D341Med (cell line): ENCODE data around the gene FAM3A.
"Not testable (repeated sequence)": the region's sequence is repeated elsewhere in the genome, so short reads cannot be mapped to it uniquely, and the experiment has no call there.

Experiments used
- DNase-seq: peaks from one replicate; pipeline ENCODE4 v3.0.0; 2012; ENCODE audit warnings: low spot score

FAM3A gene

DNA sequence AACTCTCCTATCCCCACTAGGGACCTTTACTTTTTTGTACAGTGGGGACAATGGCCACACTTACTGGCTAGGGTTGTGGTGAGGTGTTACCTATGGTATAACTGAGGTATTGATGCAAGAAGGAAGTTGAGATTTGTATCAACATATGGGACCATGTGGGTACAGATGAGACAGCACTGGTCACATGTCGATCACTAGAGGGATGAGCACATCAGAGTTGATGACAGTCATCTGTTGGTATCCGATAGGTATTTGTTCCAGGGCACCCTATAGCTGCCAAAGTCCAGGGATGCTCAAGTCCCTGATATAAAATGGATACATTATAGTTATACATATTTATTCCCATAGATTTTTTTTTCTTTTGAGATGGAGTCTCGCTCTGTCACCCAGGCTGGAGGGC lies 13.0 kb downstream of the FAM3A start:
- DNase-seq, result no peak

DNA sequence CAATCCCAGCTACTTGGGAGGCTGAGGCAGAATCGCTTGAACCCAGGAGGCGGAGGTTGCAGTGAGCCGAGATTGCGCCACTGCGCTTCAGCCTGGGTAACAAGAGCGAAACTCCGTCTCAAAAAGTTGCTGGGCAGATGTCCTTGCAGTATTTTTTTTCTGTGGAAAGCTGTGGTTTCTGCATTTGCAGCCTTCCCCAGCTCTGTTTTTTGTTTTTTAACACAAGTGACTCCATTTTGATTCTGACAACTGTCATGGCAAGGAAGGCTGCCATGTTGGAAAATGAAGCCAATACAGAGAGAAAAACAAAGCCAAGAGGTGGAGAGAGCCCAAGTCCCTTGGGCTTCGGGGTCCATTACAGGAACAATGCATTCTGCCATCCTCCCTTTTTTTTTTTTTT lies 13.9 kb downstream of the FAM3A start:
- DNase-seq, result no peak

DNA sequence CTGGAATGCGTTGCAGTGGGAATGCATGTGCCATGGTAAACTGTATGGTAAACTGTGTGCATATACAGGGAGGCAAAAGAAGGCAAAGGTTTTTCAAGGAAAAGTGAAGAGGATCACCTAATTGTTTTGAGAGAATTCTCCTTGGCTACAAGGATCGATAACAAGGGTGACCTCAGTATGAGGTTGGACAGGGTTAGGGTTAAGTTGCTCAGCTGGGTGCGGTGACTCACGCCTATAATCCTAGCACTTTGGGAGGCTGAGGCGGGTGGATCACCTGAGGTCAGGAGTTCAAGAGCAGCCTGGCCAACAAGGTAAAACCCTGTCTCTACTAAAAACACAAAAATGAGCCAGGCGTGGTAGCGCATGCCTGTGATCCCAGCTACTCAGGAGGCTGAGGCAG lies 14.6 kb downstream of the FAM3A start:
- DNase-seq, result not testable (repeated sequence)

DNA sequence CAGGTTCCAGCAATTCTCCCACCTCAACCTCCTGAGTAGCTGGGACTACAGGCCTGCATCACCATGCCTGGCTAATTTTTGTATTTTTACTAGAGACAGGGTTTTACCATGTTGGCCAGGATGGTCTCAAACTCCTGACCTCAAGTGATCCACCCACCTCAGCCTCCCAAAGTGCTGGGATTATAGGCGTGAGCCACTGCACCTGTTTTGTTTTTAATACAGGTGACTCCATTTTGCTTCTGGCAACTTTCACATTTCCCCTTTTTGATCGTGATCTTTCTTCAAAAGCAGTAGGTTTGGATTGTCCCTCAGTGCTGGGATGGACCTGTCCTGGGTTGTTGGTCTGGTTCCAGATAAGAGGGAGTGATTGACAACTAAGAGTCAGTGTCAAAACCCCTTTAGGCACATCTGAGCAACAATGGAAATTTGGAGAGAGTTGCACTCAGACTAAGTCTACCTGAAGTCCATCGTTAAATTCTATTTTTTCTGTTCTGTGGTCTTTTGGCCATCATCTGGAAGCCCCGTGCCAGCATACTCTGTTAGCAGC lies 19.4 kb downstream of the FAM3A start:
- DNase-seq, result not testable (repeated sequence)

DNA sequence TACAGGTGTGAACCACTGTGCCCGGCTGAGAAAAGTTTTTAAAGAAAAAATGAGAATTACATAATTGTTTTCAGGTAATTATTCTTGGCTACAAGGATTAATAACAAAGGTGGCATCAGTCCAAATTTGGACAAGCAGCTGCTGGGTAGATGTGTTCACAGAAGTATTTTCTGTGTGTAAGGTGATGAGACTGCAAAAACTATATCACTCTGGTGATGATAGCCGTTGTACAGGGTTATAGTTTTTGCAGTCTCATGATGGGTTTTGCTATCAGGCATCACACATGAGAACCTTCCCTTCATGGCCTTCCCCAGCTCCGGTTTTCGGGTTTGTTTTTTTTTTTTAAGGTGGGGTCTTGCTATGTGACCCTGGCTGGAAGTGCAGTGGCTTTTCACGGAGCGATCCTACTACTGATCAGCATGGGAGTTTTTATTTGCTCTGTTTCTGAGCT lies 20.5 kb downstream of the FAM3A start:
- DNase-seq, result no peak

DNA sequence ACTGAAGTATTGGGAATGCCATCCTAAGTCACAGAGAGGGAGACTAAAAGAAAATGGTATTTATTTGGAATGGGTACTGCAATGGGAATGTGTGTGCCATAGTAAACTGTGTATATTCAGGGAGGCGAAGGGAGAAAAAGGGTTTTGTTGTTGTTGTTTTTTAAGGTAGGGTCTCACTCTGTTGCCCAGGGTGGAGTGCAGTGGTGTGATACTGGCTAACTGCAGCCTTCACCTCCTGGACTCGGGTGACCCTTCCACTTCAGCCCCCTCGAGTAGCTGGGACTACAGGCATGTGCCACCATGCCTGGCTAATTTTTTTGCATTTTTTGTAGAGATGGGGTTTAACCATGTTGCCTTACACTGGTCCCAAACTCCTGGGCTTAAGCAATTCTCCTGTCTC lies 21.3 kb downstream of the FAM3A start:
- no peak for DNase-seq

DNA sequence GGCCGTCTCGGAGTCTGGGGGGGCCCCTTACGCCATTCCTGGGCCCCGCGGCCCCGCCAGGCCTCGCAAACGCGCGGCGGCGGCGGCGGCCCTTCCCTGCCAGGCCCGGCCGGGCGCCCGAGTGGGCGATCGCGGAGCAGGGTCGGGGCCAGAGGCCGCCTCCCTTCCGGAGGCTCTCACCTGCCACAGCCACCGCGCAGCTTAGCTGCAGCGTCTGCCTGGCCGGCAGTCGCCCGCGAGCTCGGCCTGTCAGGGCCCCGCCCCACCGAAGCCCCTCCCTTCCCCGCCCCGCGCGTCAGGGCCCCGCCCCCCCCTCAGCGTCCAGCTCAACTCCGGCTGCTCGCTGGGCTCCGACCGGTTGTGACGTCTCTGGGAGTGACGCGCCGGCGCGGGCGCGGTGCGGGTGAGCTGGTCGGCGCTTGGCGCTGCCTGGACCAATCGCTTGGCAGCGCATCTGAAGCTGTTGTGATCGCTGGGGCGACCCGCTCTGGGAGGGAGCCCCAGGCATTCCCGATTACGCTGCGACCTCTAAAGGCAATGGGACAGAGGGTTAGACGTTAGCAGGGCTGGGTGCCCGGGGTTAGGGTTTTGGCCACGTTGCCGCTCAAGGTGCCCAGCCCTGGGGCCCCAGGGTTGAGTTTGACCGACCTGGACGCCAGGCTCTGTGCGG lies 25.5 kb downstream of the FAM3A start, which contains the start of gene SLC10A3:
TSS of gene SLC10A3 (minus strand) at position 216 of the 670 bp plus-strand sequence. CDS start 1,689 bp downstream, outside the sequence.
- DNase-seq, result peak; percentile 93

DNA sequence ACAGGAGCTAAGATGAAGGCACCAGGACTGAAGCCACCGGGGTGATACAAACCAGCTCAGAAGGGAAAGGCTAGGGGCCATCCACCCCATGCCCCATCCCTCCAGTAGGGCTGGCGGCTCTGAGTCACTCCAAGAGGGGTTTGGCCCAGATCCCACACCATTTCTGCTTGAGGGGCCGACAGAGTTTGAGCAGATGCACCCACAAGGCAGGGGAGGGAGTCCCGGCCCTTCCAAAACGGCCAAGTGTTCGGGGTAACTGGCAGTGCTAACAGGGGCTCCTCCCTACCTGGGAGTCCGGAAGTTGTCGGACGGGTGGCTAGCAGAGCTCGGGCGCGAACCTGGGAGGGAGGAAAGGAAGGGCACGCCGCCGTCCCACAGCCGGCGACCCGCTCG lies 26.0 kb downstream of the FAM3A start:
- DNase-seq, result no peak

DNA sequence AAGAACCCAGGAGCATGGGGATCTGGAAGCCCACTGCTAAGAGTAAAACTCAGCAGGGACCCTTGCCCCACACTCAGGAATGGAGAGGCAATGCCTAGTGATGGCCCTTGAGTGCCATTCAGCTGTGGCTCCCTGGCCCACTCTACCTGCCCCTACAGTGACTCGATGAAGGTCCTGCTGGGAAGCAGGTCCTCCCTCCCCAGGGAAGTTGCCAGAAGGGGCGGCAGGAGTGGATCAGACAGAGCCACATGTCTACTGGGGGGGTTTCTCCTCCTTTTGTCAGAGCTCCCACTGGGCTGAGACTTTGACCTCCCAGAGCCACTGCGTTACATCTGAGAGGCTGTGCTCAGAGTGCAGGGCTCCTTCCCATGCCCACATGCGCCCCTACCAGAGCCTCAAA lies 26.9 kb downstream of the FAM3A start:
- no peak for DNase-seq

DNA sequence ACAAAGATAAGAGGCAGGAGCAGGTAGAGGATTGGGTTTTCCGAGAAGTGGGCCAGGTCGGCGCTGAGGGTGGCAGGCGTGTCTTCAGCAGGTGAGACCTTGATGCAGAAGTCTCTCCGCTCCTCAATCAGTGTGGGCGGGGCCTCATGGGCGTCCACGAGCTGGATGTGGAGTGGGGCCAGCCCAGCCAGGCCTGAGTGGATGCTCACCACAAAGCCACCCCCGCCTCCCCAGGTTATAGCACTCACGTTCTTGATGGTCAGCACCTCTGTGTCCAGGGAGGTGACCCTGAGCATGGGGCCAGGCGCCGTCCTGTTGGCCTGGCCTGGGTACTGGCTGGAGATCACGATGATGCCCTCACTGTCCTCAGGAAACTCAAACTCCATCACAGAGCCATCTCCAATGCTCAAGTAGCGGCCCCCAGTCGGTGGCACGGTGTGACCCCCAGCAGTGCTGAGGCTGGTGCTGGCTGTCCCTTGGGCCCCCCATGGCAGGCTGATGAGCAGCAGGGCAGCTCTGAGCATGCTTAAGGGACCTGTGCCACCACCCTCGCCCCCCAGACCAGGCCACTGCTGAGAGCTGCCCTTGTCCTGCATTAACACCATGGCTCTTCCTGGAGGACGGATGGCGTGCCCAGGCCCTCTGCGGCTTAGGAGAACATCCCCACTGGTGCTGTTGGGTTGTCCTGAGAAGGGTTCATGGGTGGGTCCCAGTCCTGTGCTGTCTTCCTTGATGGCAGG lies 27.5 kb downstream of the FAM3A start:
- DNase-seq, result no peak

DNA sequence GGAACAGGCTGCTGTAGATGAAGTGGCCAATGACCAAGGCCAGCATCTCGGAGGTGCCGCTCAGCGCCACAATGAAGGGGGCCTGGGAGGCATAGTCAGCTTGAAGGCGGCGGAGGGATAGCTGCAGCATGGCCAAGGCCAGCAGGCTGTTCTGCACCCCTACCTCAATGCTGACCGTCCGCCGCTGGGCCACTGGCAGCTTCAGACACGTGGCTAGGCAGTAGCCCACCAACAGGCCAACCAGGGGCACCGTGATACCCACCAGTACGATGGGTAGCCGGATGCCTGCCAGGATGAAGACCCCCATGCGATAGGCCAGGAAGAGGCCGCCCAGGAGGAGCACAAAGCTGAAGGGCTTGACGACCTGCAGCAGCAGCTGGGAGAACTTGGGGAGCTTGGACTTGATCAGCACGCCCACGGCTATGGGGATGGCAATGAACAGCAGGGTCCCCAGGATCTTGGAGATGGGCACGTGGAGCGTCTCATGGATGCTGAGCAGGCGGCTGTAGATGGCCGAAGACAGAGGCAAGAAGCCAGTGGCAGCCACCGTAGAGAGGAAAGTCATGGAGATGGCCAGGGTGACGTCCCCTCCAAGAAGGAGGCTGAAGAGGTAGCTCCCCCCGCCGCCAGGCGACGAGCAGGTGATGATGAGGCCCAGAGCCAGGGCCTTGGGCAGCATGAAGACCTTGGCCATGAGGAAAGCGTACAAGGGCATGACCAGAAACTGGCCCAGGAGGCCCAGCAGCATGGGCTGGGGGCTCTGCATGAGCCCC lies 28.3 kb downstream of the FAM3A start:
- no peak for DNase-seq

DNA sequence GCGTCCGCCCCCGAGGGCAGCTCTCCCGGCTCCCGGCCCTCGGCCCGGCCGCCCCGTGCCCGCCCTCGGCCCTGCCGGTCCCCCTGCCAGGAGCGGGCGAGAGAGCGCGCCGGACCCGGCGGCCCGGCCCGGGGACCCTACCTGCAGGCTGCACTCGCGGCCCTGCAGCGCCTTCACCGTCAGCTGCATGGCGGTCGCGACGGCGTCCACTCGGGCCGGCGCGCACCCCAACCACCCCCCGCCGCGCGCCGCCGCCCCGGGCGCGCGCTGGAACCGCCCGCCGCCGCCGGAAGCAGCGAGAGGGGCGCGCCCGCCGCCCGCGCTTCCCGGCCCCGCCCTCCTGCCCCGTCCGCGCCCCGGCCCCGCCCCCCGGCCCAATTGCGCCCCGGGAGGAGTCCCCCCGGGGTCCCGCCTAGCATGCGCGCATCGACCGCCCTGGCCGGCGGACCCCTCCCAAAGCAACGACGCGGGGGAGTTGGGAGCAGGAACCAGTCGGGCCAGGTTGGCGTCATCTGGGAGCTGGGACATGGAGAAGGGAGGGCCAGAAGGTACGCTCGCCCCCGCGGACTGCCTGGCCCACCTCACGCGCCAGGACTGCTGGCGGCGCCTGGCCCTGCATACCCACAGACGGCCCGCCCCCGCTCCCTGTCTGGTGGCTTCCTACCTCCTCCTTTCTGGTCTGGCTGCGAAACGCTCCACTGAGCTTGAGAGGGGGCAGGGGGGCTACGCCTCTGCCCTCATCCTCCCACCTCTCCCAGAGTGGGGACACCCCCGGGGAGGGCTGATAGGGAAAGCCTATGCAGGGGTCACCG lies 29.4 kb downstream of the FAM3A start, which contains the start of gene UBL4A:
TSS of gene UBL4A (minus strand) at position 220 of the 812 bp plus-strand sequence. CDS start at position 189, 31 bp downstream.
- peak; percentile 85 for DNase-seq

DNA sequence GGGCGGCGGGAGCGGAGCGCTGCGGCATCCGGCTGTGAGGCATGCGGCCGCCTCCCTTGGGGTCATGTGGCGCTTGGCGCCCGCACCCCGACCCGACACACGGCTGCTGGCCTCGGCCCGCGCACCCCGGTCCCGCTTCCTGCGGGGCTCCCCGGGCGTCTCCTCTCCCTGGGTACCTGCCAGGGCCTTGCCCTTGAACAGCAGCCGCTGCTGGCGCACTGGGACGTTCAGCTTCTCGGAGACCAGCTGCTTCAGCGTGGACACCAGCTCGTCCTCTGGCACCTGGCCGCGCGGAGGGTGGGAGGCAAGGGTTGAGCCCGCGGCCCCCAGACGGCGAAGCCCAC lies 30.0 kb downstream of the FAM3A start:
- DNase-seq, result peak; percentile 42

DNA sequence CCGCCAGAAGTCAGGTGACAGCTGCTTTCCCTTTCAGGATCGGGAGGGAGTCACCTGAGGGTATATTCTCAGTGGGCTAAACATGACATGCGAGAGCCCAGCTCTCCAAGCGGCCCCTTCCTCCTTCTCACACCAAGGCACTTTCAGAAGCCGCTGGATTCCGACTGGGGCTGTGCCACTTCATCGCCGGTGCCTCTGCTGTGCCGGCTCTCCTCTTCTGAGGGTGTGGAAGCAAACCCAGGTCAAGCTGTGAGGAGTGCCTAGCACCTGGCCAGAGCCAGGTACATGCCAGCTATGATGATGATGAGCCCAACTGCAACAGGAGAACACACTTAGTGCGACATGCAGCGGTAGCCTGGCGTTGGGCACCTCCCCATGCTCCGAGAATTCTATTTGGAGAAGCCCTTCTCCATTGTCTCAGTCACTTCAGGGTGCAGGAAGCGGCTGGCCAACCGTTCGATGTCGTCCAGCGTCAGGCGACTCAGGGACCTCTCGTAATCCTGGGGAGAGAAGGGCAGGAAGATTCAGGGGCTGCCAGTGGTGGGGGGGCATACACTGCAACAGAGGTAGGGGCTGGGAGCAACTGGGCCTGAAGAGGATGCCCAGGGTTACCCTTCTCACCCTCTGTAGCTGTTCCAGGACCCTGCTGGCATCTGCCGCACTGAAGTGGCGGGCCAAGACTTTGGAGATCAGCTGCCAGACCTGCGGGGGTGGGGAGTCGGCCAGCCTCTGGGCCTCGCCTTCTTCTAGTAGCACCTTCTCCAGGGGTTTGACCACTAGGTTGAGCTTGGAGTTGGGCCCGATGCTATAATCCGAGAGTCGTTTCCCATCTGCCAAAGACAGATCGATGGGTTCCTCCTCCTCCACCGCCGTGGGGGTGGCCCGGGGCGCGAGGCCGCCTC lies 30.6 kb downstream of the FAM3A start:
- no peak for DNase-seq

DNA sequence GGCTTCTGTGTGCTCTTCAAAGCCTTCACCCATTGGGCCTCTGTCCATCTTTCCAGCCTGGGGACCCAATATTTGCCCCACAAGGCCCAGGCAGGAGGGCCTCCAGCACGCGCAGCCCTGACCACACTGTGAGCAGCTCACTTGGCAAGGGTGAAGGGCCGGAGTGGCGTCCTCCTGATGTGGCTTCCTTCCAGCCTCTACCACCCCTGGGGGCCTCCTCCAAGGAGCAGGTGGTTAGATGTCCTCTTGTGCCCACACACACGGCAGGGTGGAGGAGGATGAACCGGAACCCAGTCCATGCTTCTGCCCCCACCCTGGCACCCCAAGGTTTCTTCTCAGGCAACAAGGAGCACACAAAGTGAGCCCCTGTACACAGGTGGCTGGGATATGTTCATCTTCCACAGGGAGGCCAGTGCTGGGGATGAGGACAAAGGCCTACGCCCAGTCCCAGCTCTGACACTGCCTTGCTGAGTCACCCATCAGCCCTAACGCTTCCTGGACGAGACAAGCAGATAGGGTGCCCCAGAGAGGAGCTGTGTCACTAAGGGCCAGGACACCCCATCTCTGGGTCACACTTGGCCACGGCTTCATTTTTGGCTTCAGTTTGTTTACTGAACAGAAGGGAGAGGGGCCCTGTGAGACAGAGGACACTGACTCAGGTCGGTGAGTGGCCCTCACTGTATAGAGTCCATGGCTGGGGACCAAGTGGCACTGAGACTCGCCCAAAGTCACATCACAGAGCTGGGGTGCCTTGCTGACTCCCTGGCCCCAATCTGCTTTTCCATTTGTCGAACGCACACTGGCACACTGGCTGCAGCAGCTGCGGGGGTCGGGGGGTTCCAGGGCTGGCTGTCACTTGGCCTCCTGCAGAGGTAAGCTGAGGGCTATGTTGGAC lies 31.5 kb downstream of the FAM3A start:
- no peak for DNase-seq

DNA sequence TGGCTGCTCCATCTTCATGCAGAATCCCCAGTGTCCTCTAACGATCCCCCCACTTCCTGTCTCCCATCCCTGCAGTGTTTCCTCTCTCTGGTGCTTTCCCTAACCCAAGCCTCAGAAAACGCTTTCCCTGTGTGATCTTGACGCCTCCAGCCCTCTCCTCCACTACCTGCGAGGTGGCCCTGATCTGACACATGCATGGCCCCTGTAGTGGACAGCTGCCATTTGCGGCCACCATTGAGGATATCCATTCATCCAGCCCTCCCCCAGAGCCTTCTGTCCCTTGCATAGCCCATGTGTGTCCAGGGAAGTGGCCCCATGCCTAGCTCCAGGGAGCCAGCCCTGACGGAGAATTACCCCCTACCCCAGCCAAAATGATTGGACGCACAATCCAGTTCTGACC lies 32.7 kb downstream of the FAM3A start:
- DNase-seq, result no peak

DNA sequence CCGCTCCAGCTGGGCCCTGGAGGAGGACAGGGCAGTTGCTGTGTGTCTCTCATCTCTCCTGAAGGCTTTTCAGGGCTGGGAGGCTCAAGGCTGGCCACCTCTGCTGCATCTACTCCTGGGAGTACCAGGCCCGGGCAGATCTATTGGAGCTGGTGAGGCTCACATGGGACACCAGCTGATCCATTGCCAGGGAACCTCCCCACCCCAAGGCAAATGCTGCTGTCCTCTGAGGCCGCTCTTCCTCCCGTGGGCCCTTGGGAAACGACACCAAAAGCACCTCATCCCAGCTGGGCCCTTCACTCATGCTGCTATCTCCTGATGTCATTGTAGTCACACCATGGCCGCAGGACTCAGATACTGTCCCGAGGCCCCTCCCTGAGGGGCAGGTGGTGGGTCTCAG lies 33.2 kb downstream of the FAM3A start:
- no peak for DNase-seq

DNA sequence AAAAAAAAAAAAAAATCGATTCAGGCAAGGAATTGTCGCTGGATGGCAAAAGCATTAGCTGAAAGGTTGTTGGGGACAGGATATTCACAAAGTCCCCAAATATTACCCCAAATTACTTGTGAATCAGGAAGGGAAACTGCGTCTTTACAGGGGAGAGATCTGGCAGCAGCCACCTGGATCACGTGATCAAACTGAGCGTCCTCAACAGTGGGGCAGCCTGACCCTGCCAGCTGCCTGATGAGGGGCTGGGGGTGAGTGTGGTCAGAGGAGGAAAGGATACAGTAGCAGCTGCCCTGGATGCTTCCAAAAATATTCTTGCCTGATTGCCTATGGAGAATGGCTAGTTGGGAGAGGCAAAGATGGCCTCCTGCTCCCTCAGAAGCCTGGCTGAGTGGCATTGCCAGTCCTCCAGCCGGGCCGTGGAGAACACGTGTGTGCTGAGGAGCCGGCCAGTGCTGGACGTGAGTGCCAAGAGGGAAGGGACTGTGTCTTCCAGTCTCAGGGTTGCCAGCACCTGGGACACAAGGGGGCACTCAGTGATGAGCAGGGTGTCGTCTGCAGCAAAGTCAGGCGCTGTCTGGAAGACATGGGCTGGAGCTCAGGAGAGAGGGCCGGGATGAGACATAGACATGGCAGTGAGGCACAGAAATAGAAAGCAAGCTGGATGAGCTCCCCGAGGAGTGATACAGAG lies 34.0 kb downstream of the FAM3A start:
- no peak for DNase-seq

DNA sequence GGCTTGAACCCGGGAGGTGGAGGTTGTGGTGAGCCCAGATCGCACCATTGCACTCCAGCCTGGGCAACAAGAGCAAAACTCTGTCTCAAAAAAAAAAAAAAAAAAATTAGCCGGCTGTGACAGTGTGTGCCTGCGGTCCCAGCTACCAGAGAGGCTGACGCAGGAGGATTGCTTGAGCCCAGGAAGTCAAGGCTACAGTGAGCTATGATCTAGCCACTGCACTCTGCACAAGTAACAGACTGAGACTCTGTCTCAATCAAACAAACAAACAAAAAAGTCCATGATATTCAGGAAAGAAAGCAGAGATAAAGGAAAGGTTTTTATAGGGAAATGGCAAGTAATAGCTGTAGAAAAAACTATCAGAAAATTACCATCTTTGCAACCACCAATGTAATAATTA lies 34.8 kb downstream of the FAM3A start:
- DNase-seq, result no peak
